Ecto neural progenitor cell (in vitro differentiated cells): ENCODE results near the gene FBXO46.
"Not testable (repeated sequence)": the region's sequence is repeated elsewhere in the genome, so short reads cannot be mapped to it uniquely, and the experiment has no call there.

Source experiments
- DNase-seq: peaks from one replicate; pipeline ENCODE4 v3.0.0-alpha.2; 2018; ENCODE audit warnings: low spot score

FBXO46 gene

DNA sequence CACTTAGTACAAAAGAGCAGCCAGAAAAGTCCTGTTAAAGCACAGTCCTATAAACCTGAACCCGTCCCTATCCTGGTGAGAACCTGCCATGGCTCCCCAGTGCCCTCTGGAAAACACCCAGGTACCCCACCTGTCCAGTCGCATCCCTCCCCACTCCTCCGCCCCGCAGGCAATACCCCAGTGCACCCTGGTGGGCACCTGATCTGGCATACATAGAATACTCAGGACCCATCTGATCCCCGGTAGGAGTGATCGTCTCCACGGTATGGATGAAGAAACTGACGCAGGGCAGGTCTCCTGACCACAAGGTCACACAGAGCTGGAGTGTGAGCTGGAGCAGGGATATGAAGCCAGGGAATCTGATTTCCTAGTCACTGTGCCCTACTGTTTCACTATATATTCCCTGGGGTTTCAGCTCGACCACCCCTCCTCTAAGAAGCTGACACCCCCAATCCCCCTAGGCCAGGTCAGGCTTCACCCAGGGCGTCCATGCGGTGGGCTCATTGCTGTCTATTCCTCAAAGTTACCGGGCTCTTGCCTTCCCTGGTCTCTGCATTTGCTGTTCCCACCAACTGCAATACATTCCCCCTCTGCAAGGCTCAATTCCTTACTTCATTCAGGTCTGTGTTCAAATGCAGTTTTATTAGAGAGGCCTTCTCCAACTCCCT is 12.6 kb downstream of the FBXO46 start:
- DNase-seq: no peak

- DNase-seq: peak; percentile 99
Observed at GRCh38 chr19:45717131-45717982, 13.3 kb downstream of the FBXO46 start.

- DNase-seq: no peak
Observed at GRCh38 chr19:45716359-45717130, 14.2 kb downstream of the FBXO46 start.

GRCh38 chr19:45715139-45715538 is 15.6 kb downstream of the FBXO46 start:
- DNase-seq: no peak

DNA sequence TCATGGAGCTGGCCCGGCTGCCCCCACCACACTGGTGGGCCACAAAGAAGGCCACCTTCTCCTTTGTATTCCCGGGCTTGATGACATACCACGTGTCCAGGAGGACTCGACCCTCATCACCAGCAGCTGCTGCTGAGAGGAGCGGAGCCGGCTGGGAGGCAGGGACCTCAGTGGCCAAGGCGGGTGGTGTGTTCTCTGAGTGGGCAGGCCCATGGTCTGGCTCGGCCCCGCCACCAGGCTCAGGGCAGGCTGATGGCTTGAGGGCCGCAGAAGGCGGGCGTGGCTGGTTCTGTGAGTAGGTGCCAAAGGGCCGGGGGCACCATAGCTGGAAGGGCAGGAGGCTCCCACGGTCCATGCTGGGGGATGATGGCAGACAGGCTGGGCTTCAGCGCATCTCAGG is 17.6 kb downstream of the FBXO46 start:
- no peak for DNase-seq

DNA sequence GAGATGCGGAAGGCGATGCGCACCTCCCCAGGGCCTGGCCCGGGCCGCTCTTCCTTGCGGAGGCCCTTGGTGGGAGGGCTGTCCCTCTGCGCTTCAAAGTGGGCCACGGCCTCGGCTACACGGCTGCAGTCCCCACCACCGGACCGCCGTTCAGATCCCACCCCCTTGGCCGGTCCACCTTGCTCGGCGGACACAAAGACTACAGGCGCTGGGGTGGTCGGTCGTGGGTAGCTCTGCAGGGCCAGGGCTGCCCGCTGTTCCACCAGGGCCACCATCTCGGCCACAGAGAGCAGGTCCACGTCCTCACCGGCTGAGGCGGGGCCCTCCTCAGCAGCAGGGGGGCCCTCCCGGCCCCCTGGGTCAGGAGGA is 18.0 kb downstream of the FBXO46 start:
- DNase-seq: no peak

DNA sequence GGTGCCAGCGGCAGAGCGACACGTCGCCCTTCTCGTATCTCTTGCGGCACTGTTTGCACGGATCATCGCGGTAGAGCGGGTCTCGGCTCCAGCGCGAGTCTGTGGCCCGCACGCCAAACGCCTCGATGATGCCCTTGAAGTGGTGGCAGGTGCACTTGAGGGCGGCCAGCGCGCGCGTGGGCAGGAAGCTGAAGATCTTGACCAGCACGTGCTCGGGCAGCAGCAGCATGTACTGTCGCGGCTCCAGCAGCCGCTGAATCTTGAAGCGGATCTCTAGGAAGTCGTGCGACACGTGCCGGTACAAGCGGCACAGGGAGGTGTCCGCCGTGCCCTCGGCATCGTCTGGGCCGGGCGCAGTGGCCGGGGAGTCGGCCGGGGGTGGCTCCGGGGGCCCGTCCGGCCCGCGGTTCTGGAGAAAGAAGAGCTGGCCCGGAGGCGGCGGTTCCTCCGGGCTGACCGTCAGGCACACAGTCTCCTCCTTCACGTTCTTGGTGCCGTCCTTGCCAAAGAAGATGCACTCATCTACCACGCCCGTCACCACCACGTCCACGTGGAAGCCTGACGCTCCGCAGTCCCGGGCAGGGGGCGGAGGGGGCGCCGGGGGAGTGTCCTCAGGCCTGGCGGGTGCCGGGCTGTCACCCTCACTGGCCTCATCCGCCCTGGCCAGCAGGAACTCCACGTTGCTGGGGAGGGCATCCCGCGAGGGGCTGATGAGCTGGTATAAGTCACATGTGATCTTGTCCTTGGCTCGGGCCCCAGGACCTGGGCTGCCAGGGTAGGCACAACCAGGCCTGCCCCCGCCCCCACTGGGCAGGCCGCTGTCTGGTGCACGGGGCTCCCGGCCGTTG is 18.6 kb downstream of the FBXO46 start:
- no peak for DNase-seq

GRCh38 chr19:45710356-45711130 is 20.2 kb downstream of the FBXO46 start:
- DNase-seq: no peak

- DNase-seq: no peak
Observed at GRCh38 chr19:45705710-45706415, 24.8 kb downstream of the FBXO46 start.

DNA sequence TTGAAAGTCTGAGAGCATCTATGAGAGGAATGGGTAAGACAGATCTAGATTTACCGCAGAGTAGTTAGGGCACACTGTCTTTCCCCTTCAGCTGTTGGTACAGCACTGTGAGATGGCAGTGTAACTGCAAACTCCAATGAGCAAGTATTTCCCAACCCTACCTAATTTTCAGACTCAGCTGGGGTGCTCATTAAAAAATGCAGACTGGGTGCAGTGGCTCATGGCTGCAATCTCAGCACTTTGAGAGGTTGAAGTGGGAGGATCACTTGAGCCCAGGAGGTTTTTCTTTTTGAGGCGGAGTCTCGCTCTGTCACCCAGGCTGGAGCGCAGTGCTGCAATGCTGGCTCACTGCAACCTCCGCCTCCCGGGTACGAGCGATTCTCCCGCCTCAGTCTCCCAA is 25.6 kb downstream of the FBXO46 start:
- DNase-seq: no peak

DNA sequence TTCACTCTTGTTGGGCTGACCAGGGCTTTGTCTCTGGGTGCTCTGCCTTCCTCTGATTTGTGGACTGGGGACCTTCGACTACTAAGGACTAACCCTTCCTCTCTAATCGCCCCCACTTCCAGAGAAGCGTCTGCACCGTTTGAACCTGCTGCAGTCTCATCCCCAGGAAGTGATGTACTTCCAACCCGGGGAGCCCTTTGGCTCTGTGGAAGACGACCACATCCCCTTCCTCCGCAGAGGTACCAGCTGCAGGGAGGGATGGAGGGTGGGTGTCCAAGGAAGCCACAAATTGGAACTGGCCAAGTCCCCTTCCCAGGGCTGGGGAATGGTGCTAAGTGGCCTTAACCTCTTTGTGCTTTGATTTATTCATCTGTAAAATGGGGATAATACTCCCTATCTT is 29.0 kb downstream of the FBXO46 start:
- no peak for DNase-seq

DNA sequence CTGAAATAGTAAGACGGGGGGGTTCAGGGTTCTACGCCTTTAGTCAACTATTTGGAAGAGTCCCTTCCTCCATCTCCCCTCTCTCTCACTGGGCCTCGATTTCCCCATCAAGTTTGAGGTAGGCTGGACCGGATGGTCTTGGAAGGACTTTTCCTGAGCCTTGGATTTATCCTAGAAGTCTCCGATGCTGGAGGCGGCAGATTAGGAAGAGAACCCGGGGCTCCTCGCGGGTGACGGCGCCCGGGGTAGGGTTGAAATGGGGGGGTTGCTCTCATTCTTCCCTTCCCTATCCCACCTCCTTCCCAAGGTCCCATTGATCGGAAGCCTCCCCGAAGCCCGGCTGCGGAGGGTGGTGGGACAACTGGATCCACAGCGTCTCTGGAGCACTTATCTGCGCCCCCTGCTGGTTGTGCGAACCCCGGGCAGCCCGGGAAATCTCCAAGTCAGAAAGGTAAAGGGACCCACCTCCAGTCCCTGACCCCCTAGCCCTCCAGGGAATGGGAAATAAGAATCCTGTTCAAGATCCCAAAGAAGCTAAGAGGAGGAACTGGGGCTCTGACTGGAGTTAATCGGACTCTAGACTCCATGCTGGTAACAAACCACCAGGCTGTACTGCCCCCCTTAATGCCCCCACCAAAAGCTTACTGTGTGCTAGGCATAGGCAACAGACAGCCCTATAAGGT is 37.4 kb downstream of the FBXO46 start:
- peak; percentile 88 for DNase-seq

- peak; percentile 97 for DNase-seq
Observed at GRCh38 chr19:45692187-45693105, 38.2 kb downstream of the FBXO46 start, which contains the start of gene QPCTL. Gene QPCTL, plus strand, starts transcription at chr19:45692666. Its CDS starts 38 bp downstream, at chr19:45692704.

DNA sequence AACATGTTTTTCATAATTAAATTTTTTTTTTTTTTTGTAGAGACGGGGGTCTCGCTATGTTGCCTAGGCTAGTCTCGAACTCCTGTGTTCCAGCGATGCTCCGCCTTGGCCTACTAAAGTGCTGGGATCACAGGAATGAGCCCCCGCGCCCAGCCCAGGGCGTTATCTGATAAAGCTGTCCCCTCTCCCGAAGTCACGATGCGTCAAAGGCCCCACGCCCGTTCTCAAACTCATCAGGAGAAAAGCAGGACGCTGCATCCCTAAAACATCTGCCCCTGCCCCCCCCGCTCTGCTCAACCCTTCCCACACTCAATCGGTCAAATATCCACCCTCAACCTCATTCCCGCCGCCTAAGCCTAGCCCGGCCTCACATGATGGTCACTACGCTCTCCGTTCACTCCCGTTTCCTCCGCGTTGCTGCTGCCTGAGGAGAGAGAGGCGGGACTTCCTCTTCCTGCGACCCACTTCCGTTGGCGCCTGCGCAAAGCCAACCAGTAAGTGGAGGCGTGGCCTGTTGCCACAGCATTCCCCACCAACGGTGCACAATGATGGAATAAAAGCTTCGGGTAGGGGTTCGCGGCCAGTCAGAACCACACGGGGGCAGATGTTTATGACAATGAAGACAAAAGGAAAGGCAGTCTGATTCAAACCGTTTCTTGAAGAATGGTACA is 39.0 kb downstream of the FBXO46 start, which contains the start of gene SNRPD2:
SNRPD2 (minus strand) TSS at position 438 of the 671 bp plus-strand sequence; CDS start at position 373, 65 bp downstream.
- peak; percentile 96 for DNase-seq

DNA sequence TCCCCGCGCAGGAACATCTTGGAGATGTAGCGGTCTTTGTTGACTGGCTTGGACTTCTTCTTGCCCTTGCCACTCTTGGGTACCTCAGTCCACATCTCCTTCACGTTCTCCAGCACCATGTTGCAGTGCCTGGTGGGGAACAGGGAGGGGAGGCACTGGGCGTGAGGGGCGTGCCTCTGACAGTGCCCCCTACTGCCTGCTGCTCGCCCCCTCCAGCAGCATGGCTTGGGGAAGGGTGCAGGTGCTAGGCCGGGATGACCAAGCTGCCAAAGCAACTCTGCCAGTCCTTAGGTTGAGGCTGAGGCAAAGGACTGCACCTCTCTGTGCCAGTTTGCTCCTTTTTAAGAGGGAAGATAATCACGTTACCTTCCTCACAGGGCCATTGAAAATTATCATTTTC is 43.1 kb downstream of the FBXO46 start:
- no peak for DNase-seq

DNA sequence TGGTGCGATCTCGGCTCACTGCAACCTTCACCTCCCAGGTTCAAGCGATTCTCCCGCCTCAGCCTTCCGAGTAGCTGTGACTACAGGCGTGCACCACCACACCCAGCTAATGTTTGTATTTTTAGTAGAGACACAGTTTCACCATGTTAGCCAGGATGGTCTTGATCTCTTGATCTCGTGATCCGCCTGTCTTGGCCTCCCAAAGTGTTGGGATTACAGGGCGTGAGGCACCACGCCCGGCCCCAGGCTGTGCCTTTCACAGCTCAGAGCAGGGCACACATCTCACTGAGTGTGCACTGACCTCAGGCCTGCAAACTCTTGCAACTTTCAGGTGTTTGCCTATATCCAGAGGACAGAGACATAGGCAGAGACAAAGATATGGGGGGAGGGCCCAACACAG is 45.7 kb downstream of the FBXO46 start:
- not testable (repeated sequence) for DNase-seq

DNA sequence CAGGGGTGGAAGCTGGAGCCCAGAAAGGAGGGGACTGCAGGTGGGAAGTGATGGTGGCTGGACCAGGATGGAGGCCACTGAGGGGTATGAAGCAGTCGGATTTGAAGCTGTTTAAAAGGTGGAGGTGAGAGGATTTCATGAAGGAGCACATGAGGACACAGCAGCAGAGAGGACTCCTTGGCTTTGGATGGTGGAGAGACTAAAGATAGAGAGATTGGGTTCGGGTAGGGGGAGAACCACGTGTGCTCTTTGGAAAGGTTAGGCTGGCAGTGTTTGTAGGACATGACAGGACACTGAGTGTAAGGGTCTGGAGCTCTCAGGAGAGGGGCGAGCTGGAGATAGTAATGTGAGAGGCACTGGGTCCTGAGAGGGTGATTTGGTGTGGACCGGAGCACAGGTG is 47.8 kb downstream of the FBXO46 start:
- DNase-seq: no peak

DNA sequence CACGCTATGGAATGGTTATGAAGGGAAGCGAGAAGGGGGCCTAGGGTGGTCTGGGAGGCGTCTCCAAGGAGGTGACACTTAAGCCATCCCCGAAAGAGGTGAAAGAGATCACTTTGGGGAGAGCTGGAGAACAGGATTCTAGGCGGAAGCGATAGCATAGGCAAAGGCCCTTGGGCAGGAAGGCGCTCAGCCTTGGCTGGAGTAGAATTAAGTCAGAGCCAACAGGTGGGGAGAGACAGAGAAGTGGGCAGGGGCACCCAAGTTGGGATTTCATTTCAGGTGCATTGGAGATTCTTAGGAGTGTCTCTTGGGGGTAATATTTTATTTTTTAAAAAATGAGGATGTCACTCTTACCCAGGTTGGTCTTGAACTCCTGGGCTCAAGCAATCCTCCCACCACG is 48.6 kb downstream of the FBXO46 start:
- DNase-seq: no peak
